ENCODE results near the gene VSTM2B.
"Not testable (repeated sequence)": the region's sequence is repeated elsewhere in the genome, so short reads cannot be mapped to it uniquely, and the experiment has no call there.

Gene VSTM2B

DNA sequence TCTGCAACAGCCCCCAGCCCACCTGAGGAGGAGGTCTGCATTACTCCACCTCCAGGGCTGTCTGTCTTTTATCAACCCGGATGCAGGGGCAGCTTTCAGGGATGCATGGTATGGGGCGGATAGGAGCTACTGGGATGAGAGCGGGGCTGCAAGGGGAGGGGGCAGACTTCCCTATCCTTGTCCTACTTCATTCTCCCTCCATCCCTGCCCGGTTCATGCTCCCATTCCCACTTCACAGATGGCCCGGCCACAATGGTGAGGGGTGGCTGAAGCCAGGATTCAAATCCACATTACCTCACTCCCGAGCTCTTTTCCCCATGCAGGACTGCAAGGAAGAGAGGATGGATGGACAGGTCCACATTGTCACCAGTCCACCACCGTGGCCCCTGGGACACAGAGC, 40.5 kb upstream of the VSTM2B start:
- H3K27me3 ChIP-seq (ENCODE audit: insufficient read depth, low read length) = no peaks in the 10 kb centered on the region
- H3K4me3 ChIP-seq (ENCODE audit: low read length) = no peak overlapping the region
- no peak overlapping the region for H3K27ac ChIP-seq (ENCODE audit: low read length)
- H3K4me1 ChIP-seq (ENCODE audit: insufficient read depth, low read length) = no peaks in the 10 kb centered on the region
- H3K9ac ChIP-seq (ENCODE audit: low read depth, low read length) = no peak overlapping the region
- peaks cover 6% of the 10 kb centered on the region; the same call in 1 of the 2 replicates for H3K9me3 ChIP-seq (ENCODE audit: insufficient read depth, low read depth, low read length)
- no peaks in the 10 kb centered on the region for H3K36me3 ChIP-seq (ENCODE audit: insufficient read depth, low read depth, low read length)

DNA sequence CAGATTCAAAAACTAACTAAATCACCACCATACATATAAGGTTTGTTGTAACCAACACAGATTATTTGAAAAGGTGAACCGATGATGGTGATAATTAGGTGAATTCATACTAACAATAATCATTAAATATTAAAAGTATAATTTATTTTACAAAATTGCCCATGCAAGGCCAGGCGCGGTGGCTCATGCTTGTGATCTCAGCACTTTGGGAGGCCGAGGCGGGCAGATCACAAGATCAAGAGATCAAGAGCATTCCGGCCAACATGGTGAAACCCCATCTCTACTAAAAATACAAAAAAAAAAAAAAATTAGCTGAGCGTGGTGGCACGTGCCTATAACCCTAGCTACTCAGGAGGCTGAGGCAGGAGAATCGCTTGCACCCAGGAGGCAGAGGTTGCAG, 38.8 kb upstream of the VSTM2B start:
- not testable (repeated sequence) for H3K27ac ChIP-seq (ENCODE audit: low read length)

DNA sequence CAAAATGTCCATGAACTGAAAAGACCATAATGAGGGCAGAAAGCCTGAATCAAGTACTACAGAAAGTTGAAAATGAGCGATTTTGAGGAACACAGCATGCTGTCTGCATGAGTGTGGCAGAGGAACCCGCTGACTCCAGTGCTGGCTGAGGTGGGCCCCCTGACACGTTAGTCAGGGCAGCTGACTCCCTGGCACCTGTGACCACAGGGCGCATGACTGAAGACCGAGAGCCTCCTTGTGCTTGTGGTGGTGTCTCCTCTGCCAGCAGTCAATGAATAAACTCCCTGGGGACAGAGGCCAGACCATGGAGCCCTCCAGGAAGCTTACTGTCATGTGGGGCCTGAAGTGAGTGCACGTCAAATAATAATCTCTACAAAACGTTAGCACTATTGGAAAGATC, 38.4 kb upstream of the VSTM2B start:
- H3K9me3 ChIP-seq (ENCODE audit: insufficient read depth, low read depth, low read length) = no peaks in the 10 kb centered on the region
- H3K4me1 ChIP-seq (ENCODE audit: insufficient read depth, low read length) = no peaks in the 10 kb centered on the region; the same call in 1 of the 2 replicates
- no peak overlapping the region for H3K9ac ChIP-seq (ENCODE audit: low read depth, low read length)
- no peaks in the 10 kb centered on the region for H3K36me3 ChIP-seq (ENCODE audit: insufficient read depth, low read depth, low read length)
- H3K27ac ChIP-seq (ENCODE audit: low read length) = no peak overlapping the region
- peaks cover 13% of the 10 kb centered on the region for H3K27me3 ChIP-seq (ENCODE audit: insufficient read depth, low read length)
- H3K4me3 ChIP-seq (ENCODE audit: low read length) = no peak overlapping the region

More for the DNA sequence above, 38.8 kb upstream of the VSTM2B start:
- not testable (repeated sequence) for H3K36me3 ChIP-seq (ENCODE audit: insufficient read depth, low read depth, low read length); H3K4me1 ChIP-seq (ENCODE audit: insufficient read depth, low read length); H3K4me3 ChIP-seq (ENCODE audit: low read length); H3K27me3 ChIP-seq (ENCODE audit: insufficient read depth, low read length); H3K9ac ChIP-seq (ENCODE audit: low read depth, low read length); H3K9me3 ChIP-seq (ENCODE audit: insufficient read depth, low read depth, low read length)

DNA sequence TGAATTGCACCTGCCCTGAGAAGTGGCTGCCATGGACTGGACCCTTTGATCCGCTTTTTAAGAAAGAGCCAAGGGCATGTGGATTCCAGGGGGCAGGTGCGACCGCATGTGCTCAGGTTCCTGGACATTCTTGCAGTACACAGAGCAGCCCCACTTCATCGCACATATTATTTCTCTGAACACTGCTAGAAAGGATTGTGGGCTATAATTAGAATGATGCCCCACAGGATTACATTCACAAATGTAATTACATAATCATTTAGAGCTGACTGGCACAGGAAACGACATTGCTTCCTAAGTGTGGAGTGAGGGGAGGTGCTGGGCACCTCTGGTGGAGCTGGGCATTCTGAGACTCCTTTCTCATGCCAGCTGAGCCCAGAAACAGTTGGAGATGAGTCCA, 37.5 kb upstream of the VSTM2B start:
- no peak overlapping the region for H3K9ac ChIP-seq (ENCODE audit: low read depth, low read length)

DNA sequence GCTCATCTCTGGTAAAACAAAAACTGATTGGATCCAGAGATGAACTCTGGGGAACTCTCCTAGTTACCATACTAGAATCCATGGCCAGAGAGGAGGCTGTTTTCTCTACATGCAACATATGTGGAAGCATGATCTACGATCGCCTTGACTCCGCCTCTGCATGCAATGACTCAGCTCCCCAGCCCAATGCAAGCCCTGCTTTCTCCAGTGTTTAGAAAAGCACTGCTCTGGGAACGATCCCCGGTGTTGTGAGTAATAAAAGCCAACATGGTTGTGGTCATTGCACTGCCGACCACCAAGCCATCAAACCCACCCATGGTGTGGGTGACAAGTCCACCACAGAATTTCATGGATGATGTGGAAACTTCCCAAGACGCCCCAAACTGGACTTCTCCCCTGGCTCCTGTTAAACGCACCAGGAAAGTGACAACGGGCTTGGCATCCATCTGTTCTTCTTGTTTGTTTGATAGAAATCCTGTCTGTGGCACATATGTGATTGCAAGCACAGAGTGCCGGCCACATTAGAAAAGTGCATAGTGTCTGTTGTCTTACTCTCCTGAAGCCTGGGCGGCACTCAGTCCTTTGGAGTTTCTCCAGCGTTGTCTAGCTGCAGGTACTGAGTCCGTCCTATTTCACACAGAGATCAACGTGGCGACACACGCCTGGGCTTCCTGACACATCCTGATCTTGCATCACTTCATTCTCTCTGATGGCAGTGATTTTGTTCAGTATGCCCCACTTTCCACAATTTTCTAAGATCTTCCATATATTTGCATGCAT, 36.4 kb upstream of the VSTM2B start:
- Histone ChIP-seq H3K27me3 (ENCODE audit: insufficient read depth, low read length) (peaks cover 21% of the 10 kb centered on the region), H3K9me3 (ENCODE audit: insufficient read depth, low read depth, low read length) (no peaks in the 10 kb centered on the region), H3K9ac (ENCODE audit: low read depth, low read length) (no peak overlapping the region), H3K4me3 (ENCODE audit: low read length) (no peak overlapping the region), H3K4me1 (ENCODE audit: insufficient read depth, low read length) (no peaks in the 10 kb centered on the region; the same call in 1 of the 2 replicates), H3K27ac (ENCODE audit: low read length) (no peak overlapping the region), H3K36me3 (ENCODE audit: insufficient read depth, low read depth, low read length) (no peaks in the 10 kb centered on the region)

More for the DNA sequence above, 37.5 kb upstream of the VSTM2B start:
- Histone ChIP-seq H3K27me3 (ENCODE audit: insufficient read depth, low read length) (peaks cover 21% of the 10 kb centered on the region), H3K4me1 (ENCODE audit: insufficient read depth, low read length) (no peaks in the 10 kb centered on the region; the same call in 1 of the 2 replicates), H3K27ac (ENCODE audit: low read length) (no peak overlapping the region), H3K9me3 (ENCODE audit: insufficient read depth, low read depth, low read length) (no peaks in the 10 kb centered on the region), H3K4me3 (ENCODE audit: low read length) (no peak overlapping the region), H3K36me3 (ENCODE audit: insufficient read depth, low read depth, low read length) (no peaks in the 10 kb centered on the region)

DNA sequence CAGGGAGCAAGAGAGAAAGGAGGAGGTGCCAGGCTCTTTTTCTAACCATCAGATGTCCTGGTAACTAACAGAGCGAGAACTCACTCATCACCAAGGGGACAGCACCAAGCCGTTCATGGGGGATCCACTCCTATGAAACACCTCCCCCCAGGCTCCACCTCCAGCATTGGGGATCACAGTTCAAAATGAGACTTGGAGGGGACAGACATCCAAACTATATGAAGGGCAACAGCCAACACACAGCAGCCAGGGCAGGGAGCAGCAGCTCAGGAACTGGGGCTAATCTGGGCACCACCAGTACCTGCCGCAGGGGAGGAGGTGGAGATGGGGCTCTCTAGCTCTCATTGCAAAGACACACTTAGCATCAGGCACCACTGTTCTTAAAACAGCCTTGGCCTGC, 34.3 kb upstream of the VSTM2B start:
- peaks cover 21% of the 10 kb centered on the region for H3K27me3 ChIP-seq (ENCODE audit: insufficient read depth, low read length)
- no peak overlapping the region for H3K9ac ChIP-seq (ENCODE audit: low read depth, low read length)
- no peaks in the 10 kb centered on the region for H3K9me3 ChIP-seq (ENCODE audit: insufficient read depth, low read depth, low read length)
- no peak overlapping the region for H3K27ac ChIP-seq (ENCODE audit: low read length)
- no peaks in the 10 kb centered on the region; the same call in 1 of the 2 replicates for H3K4me1 ChIP-seq (ENCODE audit: insufficient read depth, low read length)
- no peaks in the 10 kb centered on the region for H3K36me3 ChIP-seq (ENCODE audit: insufficient read depth, low read depth, low read length)
- H3K4me3 ChIP-seq (ENCODE audit: low read length) = no peak overlapping the region

DNA sequence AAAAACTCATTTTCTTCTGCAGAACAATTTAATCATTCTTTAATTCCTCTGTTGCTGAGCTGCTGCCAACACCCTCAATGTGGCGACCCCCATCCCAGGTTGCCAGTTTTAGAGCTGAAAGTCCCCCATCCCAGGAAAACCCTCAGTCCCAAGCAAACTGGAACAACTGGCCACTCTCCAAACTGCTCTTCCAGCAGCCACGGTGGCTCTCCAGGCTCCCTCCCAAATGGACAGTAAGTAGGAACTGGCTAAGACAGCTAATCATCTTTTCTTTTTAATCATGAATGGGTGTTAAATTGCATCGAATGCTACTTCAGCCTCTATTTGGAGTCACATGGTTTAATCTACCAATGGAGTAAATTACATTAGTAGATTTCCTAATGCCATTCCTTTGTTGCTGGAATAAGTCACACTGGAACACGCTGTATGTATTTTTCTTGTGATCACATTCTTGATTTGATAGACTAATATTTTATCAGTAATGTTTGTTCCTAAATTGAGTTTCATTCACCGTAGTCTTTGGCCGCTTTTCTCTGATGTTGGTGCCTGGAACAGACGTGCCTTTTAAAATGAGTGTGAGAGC, 33.7 kb upstream of the VSTM2B start:
- no peak overlapping the region for H3K9ac ChIP-seq (ENCODE audit: low read depth, low read length)
- no peaks in the 10 kb centered on the region; the same call in 1 of the 2 replicates for H3K4me1 ChIP-seq (ENCODE audit: insufficient read depth, low read length)
- H3K4me3 ChIP-seq (ENCODE audit: low read length) = no peak overlapping the region
- H3K27ac ChIP-seq (ENCODE audit: low read length) = no peak overlapping the region
- no peaks in the 10 kb centered on the region for H3K36me3 ChIP-seq (ENCODE audit: insufficient read depth, low read depth, low read length)
- H3K9me3 ChIP-seq (ENCODE audit: insufficient read depth, low read depth, low read length) = no peaks in the 10 kb centered on the region
- peaks cover 21% of the 10 kb centered on the region for H3K27me3 ChIP-seq (ENCODE audit: insufficient read depth, low read length)

DNA sequence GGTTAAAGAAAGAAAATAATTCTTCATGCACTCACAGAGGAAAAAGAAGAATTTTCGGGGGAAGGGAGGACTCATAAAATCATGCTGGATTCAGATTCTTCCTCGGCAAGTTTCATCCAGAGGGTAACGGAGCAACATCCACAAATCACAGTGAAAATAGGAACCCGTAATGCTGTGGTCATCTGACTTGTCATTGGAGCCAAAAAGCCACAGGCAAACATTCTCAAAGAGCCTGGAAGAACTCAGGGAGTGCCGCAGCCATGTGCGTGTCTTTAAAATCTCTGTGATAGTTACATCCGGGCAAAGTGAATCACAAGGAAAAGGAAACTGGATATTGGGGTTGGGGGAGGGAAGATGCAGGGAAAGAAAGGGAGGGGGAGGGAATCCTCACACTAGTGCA, 33.0 kb upstream of the VSTM2B start:
- Histone ChIP-seq H3K9me3 (ENCODE audit: insufficient read depth, low read depth, low read length) (no peaks in the 10 kb centered on the region), H3K9ac (ENCODE audit: low read depth, low read length) (0 out of 2 replicates have a peak overlapping the region, but pooled peaks have one; percentile 33), H3K4me3 (ENCODE audit: low read length) (no peak overlapping the region), H3K27ac (ENCODE audit: low read length) (no peak overlapping the region), H3K4me1 (ENCODE audit: insufficient read depth, low read length) (no peaks in the 10 kb centered on the region; the same call in 1 of the 2 replicates), H3K27me3 (ENCODE audit: insufficient read depth, low read length) (peaks cover 21% of the 10 kb centered on the region), H3K36me3 (ENCODE audit: insufficient read depth, low read depth, low read length) (no peaks in the 10 kb centered on the region)

DNA sequence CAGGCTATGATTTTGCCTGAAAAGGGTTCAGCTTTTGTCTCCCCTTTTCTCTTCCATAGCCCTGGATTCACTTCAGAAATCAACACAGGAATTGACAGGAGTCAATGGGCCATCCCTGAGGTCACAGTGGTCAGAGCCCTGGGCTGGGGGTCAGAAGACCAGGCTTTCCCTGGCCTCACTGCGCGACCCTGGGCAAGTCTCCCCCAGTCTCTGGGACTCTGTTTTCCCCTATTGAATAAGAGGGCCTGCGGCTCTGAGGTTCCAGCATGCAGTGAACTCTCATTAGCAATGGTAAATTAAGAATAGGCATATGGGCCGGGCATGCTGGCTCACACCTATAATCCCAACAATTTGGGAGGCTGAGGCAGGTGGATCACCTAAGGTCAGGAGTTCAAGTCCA, 30.7 kb upstream of the VSTM2B start:
- H3K4me3 ChIP-seq (ENCODE audit: low read length) = no peak overlapping the region
- H3K9ac ChIP-seq (ENCODE audit: low read depth, low read length) = no peak overlapping the region
- H3K9me3 ChIP-seq (ENCODE audit: insufficient read depth, low read depth, low read length) = no peaks in the 10 kb centered on the region
- H3K27ac ChIP-seq (ENCODE audit: low read length) = no peak overlapping the region
- no peaks in the 10 kb centered on the region for H3K36me3 ChIP-seq (ENCODE audit: insufficient read depth, low read depth, low read length)
- no peaks in the 10 kb centered on the region; the same call in none of the 2 replicates for H3K4me1 ChIP-seq (ENCODE audit: insufficient read depth, low read length)
- peaks cover 21% of the 10 kb centered on the region for H3K27me3 ChIP-seq (ENCODE audit: insufficient read depth, low read length)

DNA sequence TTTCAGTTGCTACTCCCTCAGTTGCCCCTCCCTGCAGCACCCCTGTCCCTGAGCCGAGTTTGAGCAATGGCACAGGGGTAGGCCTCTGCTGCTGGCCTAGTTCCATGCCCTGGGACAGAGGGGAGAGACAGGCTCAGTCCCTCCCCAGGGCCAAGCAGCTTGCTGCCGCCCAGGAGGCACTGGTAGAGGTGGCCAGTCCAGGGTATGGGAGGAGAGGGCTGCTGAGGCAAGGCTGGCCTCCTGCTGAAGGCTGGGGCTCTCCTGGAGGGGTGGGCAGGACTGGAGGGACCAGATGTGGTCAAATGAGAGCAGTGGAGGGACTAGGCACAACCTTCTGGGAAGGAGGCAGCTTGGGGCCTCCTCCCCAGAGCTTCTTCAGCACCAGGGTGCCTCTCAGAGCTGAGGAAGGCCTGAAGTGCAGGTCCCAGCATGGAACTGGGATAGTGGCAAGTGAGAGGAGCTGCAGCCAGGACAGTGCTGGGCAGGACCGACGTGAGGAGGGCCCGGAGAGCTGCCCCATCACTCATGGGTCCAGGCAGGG, 29.8 kb upstream of the VSTM2B start:
- Histone ChIP-seq H3K9ac (ENCODE audit: low read depth, low read length) (no peak overlapping the region), H3K27ac (ENCODE audit: low read length) (no peak overlapping the region), H3K4me1 (ENCODE audit: insufficient read depth, low read length) (no peaks in the 10 kb centered on the region; the same call in none of the 2 replicates), H3K4me3 (ENCODE audit: low read length) (no peak overlapping the region), H3K36me3 (ENCODE audit: insufficient read depth, low read depth, low read length) (no peaks in the 10 kb centered on the region), H3K9me3 (ENCODE audit: insufficient read depth, low read depth, low read length) (no peaks in the 10 kb centered on the region), H3K27me3 (ENCODE audit: insufficient read depth, low read length) (peaks cover 21% of the 10 kb centered on the region)

DNA sequence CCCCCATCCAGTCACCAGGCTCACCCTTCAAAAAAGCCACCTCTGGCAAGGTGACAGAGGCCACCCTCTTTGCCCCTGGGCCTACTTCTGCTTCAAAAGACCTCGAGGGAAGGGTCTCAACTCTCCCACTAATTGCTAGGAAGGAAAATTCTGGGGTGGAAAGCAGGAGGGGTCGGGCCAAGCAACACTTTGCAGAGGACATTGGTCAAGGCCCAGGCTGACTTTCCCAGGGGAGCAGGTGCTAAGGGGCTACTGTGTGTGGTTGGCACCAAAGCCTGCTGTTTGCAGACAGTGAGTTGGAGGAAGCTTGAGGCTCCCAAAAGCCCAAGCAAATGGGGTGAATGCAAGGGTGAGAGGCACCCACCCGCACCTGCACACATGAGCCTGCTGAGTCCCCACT, 28.6 kb upstream of the VSTM2B start:
- no peaks in the 10 kb centered on the region for H3K9me3 ChIP-seq (ENCODE audit: insufficient read depth, low read depth, low read length)
- no peak overlapping the region for H3K9ac ChIP-seq (ENCODE audit: low read depth, low read length)
- peaks cover 9% of the 10 kb centered on the region for H3K27me3 ChIP-seq (ENCODE audit: insufficient read depth, low read length)
- no peaks in the 10 kb centered on the region; the same call in none of the 2 replicates for H3K4me1 ChIP-seq (ENCODE audit: insufficient read depth, low read length)
- no peak overlapping the region for H3K27ac ChIP-seq (ENCODE audit: low read length)
- no peaks in the 10 kb centered on the region for H3K36me3 ChIP-seq (ENCODE audit: insufficient read depth, low read depth, low read length)
- H3K4me3 ChIP-seq (ENCODE audit: low read length) = no peak overlapping the region
